GM19099 (cell line): ENCODE data around the gene TPRG1.

Experiments
- POLR2A ChIP-seq: IDR thresholded peaks from 3 replicates; pipeline ENCODE4 v1.6.1; 2011; ENCODE audit warnings: low read depth; ENCODE audit not compliant: insufficient read length; ENCODE audit errors: extremely low read depth

The TPRG1 gene

DNA sequence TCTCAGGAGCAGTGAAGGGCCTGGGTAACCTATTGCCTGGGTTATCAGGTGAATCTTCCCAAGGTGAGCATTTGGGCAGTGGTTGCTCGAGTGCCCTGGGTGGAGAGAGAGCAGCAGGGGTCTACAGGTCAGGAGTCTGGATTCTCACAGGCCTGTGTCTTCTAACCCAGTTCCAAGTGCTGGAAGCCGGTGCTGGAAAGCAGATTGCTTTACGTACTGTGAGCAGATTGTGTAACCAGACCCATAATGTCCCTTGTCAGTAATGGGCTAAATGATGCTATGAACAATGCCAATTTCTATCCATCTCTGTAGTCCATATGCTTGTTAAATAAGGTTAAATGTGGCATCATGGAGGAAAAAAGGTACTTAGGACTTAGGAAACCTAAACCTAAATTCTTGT lies 106.5 kb downstream of the TPRG1 start:
- no peak for TF ChIP-seq POLR2A

- TF ChIP-seq POLR2A: no peak
Measured at GRCh38 chr3:189282189-189282588, 110.4 kb downstream of the TPRG1 start.

DNA sequence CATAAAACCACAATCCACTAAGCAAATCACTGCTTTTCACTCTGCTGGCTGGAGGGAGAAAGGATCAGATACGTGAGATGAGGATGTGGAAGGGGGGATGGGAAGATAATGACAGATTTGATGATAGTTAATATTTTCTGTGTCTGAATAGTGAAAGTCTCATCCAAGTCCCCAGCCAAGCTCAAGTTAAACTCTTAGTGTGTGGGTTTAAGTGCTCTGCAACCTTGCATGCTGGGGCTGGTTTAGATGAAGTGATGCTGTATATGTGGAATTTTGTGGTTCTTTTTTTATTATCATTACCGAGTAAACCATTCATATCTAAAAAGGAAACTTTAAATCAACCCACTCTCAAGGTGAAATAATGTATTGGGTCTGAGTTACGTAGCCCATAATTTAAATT lies 111.0 kb downstream of the TPRG1 start:
- TF ChIP-seq POLR2A: no peak

GRCh38 chr3:189286188-189286587 lies 114.4 kb downstream of the TPRG1 start:
- no peak for TF ChIP-seq POLR2A

- TF ChIP-seq POLR2A: no peak
Measured at GRCh38 chr3:189286916-189287315, 115.1 kb downstream of the TPRG1 start.

DNA sequence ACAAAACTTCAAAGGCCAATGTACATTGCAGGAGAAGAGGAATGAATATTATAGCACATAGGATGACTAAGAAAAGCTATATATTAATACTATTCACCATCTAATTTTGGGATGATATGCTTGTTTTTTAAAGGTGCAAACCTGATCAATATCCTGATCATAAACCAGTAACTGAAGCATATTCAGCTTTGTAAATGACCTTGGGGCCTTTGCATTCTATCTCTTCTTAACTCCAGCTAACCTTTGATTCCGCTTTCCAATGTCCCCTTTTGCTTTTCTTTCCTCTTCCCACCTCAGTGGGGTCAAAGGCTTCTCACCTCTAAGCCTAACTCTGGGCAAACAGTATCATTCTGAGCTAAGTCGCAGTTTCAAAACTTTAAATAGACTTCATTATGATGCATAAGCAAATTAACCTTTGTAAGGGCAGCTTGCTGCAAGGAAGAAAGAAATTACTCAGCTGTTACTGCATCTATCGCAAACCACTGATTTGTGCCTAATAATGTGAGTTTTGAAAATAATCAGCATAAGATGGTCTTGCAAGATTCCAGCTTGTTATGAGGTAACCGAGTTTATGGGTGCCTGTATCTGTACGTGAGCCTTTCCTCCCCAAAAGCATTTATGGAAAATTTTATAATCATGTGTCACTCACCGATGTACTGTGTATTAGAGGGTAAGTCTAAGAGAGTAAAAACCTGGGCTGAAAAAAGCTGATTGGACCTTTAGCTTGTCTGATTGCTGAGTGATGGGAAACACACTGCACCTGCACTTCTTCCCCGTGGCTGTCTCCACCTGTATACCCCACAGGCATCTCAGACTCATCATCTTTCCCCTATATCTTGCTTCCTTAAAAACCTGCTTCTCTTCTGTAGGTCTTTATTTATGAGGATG lies 116.8 kb downstream of the TPRG1 start:
- no peak for TF ChIP-seq POLR2A

- TF ChIP-seq POLR2A: no peak
Measured at GRCh38 chr3:189289251-189289650, 117.5 kb downstream of the TPRG1 start.

DNA sequence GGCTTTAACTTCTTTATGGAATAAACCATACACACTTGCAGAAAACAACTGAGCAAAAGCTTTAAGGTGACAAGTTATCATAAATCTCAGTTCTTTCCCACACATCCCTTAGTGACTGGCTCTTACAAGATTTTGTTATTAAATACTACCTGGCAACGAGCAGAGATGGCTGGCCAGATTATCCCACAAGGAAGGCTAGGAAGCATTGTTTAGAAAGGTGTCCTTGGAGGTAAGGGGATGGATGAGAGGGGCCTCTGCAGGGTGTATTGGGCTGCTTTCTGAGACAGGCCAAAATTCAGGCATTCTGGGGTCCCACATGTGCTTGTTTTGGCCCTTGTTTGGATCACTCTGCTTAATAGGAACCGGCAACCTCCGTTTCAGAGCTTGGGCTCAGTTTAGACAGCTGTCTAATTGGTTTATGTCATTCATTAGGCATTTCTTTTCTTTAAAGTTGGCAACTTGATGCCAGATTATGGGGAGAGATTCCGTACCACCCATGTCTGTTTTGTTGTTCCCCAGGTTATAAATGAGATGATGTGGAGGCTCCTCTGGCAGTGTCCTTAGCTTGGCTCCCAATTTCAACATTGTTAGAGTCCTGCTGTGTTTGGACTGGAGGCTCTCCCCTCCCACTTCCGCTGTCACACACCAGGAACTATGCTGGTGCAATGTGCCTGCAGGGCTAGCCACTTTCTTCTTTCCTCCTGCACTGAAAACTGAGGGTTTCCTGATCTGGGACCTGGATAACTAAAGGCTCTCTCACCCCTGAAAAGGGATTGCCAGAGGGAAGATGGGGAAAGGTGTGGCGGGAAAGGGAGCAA lies 121.1 kb downstream of the TPRG1 start:
- no peak for TF ChIP-seq POLR2A

DNA sequence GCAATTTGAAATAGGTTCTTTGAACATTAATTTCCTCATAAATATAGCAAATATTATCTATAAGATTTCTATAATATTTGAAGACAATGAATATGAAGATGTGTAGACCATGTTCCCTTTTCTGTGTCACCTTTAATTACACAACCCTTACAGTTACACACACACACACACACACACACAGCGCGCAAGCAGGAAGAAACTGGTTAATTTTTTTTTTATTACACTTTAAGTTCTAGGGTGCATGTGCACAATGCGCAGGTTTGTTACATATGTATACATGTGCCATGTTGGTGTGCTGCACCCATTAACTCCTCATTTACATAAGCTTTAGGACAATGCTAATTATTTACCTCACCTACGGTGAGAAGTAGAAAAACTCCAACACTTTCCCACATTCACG lies 122.9 kb downstream of the TPRG1 start:
- TF ChIP-seq POLR2A: no peak

GRCh38 chr3:189295089-189295488 lies 123.3 kb downstream of the TPRG1 start:
- TF ChIP-seq POLR2A: no peak

GRCh38 chr3:189297932-189298331 lies 126.2 kb downstream of the TPRG1 start:
- no peak for TF ChIP-seq POLR2A

DNA sequence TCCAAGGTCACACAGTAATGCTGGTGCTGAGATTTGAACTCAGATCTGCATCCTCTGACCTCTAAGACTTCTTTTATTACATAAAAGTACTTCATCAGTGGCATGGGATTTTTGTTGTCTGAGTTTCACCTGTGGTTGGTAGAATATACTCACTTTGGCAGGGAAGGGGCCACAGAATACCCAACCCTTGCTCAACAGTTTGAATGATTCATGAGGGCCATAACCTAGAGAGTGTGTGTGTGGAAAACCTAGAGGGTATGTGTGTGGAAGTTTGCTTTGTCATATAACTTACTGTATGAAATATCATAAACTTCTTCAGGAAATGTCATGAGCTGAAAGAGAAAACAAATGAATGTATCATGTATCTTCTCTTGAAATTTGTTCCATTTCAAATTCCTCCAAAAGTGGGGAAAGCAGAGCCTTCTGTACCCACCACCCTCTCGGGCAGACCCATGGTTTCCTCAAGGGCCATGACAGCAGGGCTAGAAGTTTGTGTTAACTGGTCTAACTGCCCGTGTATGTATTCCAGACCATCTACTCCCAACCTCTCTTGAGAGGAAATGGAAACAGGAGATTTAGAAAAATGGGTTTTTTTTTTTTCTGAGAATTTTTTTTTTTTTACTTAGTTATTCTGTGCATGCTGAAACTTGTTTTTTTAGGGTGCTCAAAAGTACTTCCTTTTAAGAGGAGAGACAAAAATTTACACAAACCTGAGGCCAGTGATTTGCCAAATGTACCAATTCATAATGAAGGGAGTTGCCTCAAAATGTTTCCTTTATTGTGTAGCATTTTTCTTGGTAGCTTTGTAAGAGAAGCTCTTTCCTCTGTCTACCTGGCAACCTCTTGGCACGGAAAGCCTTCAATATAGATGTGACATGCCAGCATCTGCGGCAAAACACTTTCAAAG lies 127.0 kb downstream of the TPRG1 start:
- TF ChIP-seq POLR2A: no peak

GRCh38 chr3:189300345-189300744 lies 128.6 kb downstream of the TPRG1 start:
- TF ChIP-seq POLR2A: no peak

DNA sequence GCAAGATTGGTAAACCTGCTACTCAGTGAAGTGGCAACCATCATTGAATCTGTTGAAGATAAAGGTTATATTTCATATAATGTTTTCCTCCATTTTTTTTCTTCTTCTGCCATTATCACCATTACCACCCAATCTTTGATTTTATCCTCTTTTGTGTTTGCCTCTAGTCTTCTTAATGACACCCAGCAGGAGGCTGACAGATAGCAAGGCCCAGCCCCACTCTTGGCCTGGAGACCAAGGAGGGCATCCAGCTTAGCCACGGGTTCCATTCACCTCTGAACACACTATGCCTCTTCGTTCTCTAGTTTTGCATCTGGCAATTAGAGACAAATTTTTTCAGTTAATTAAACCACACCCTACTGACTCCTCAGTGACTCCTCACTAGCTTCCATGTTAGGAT lies 129.7 kb downstream of the TPRG1 start:
- no peak for TF ChIP-seq POLR2A

- no peak for TF ChIP-seq POLR2A
Measured at GRCh38 chr3:189303584-189303983, 131.8 kb downstream of the TPRG1 start.
